Caco-2 (cell line): ENCODE measurements around the gene EHF. TPM values are rescaled to one million over a fixed set of nuclear protein-coding genes. Genes with fewer than 3 reads are reported as not detected.

ENCODE experiments used
- BruUV-seq: library from RNA; stranded (reverse); fragments of 400-500 nt; replicated peaks from 2 replicates; lab custom pipeline; 2021; lab: Mats Ljungman, UMichigan
- CTCF ChIA-PET: fragments of 300-600 bp; sonication (Branson Sonifier 250); formaldehyde crosslinking; loops from one replicate; lab custom pipeline; 2022; ENCODE audit warnings: antibody characterized with exemption; lab: Charles Lee
- POLR2A ChIA-PET: fragments of 300-600 bp; sonication (Branson Sonifier 250); formaldehyde crosslinking; loops from one replicate; lab custom pipeline; 2022; ENCODE audit warnings: antibody characterized with exemption; lab: Charles Lee
- DNase-seq, 2 experiments: peaks; one replicate each; pipeline versions ENCODE4 v3.0.0 to v3.0.0-alpha.2; 2020 to 2022
- H3K27me3 ChIP-seq: replicated peaks from 2 replicates; pipeline ENCODE4 v1.6.0; 2011; ENCODE audit warnings: low read length; ENCODE audit not compliant: control insufficient read depth, insufficient read depth
- H3K36me3 ChIP-seq: 2 replicates; pipeline ENCODE4 v1.5.1; 2011; ENCODE audit warnings: low read length; ENCODE audit not compliant: control insufficient read depth, insufficient read depth
- H3K4me1 ChIP-seq: fragments of 250-450 bp; sonication (Bioruptor Pico); 2 replicates; pipeline ENCODE4 v1.5.1; 2020; ENCODE audit warnings: mild to moderate bottlenecking
- H3K4me3 ChIP-seq: 2 replicates; pipeline ENCODE4 v1.5.1; 2011; ENCODE audit warnings: low read depth, mild to moderate bottlenecking, control low read depth, low read length
- H3K9me3 ChIP-seq: fragments of 250-450 bp; sonication (Bioruptor Pico); 2 replicates; pipeline ENCODE4 v1.5.1; 2020; ENCODE audit warnings: mild to moderate bottlenecking, moderate library complexity
- H3K27ac Mint-ChIP-seq: one replicate; pipeline ENCODE4 v1.8.0; 2022; ENCODE audit warnings: mixed read lengths; ENCODE audit not compliant: unreplicated experiment
- H3K27me3 Mint-ChIP-seq: one replicate; pipeline ENCODE4 v1.8.0; 2022; ENCODE audit warnings: mixed read lengths; ENCODE audit not compliant: insufficient read depth, unreplicated experiment
- H3K36me3 Mint-ChIP-seq: one replicate; pipeline ENCODE4 v1.8.0; 2022; ENCODE audit warnings: mild to moderate bottlenecking, mixed read lengths; ENCODE audit not compliant: insufficient read depth, unreplicated experiment
- H3K4me1 Mint-ChIP-seq: one replicate; pipeline ENCODE4 v1.8.0; 2022; ENCODE audit warnings: low read depth, mixed read lengths; ENCODE audit not compliant: unreplicated experiment
- H3K4me3 Mint-ChIP-seq: one replicate; pipeline ENCODE4 v1.8.0; 2022; ENCODE audit warnings: mild to moderate bottlenecking, moderate library complexity, mixed read lengths; ENCODE audit not compliant: unreplicated experiment
- H3K9me3 Mint-ChIP-seq: one replicate; pipeline ENCODE4 v1.8.0; 2022; ENCODE audit warnings: mixed read lengths; ENCODE audit not compliant: unreplicated experiment
- intact Hi-C: fragments of 100-400 bp; cut with micrococcal nuclease; formaldehyde crosslinking; loops from one replicate; pipeline ENCODE4 v1.10.0; 2022; ENCODE audit not compliant: unreplicated experiment
- total RNA-seq: library from RNA; stranded (reverse); gene quantifications from 2 replicates; pipeline ENCODE4 v1.2.3, GENCODE V29; 2022
- TF ChIP-seq, protein P1 (sequence below), 2 experiments: fragments of 200-600 bp in 1 of 2; IDR thresholded peaks; 1 replicate in 1 of 2; 2 replicates in 1 of 2; pipeline versions ENCODE4 v1.5.1 to v1.8.0; 2011 to 2022; ENCODE audit warnings: antibody characterized with exemption in 1 of 2, control low read depth in 1 of 2, inconsistent platforms in 1 of 2, low read depth in 1 of 2, low read length in 1 of 2, mild to moderate bottlenecking in 1 of 2, moderate library complexity in 1 of 2; ENCODE audit not compliant: insufficient read depth in 1 of 2, severe bottlenecking in 1 of 2, unreplicated experiment in 1 of 2

The EHF gene
- total RNA-seq, 1 experiment from 2014 or later, result 0.11 TPM

- H3K27me3 Mint-ChIP-seq, result no peaks in the 10 kb centered on the region
- peaks cover 58% of the 10 kb centered on the region for H3K4me1 ChIP-seq
- H3K27me3 ChIP-seq, result no peaks in the 10 kb centered on the region
- no peak for DNase-seq
- no TSS peak for BruUV-seq
- peaks cover 66% of the 10 kb centered on the region for H3K4me1 Mint-ChIP-seq
- TF ChIP-seq, protein P1, sequence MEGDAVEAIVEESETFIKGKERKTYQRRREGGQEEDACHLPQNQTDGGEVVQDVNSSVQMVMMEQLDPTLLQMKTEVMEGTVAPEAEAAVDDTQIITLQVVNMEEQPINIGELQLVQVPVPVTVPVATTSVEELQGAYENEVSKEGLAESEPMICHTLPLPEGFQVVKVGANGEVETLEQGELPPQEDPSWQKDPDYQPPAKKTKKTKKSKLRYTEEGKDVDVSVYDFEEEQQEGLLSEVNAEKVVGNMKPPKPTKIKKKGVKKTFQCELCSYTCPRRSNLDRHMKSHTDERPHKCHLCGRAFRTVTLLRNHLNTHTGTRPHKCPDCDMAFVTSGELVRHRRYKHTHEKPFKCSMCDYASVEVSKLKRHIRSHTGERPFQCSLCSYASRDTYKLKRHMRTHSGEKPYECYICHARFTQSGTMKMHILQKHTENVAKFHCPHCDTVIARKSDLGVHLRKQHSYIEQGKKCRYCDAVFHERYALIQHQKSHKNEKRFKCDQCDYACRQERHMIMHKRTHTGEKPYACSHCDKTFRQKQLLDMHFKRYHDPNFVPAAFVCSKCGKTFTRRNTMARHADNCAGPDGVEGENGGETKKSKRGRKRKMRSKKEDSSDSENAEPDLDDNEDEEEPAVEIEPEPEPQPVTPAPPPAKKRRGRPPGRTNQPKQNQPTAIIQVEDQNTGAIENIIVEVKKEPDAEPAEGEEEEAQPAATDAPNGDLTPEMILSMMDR (IDR thresholded peaks at IDR 0.05; ENCODE audit: insufficient read depth in 1 of 2, low read depth in 1 of 2, low read length in 1 of 2, severe bottlenecking in 1 of 2, unreplicated experiment in 1 of 2), result no peak
- H3K36me3 Mint-ChIP-seq, result no peaks in the 10 kb centered on the region
- ChIA-PET POLR2A (interaction anchor here (1.3 kb wide), 1 partner anchor 42 kb away, joined by 4 read pairs; no protein-coding TSS in a partner anchor), CTCF (interaction anchor here (0.6 kb wide), 1 partner anchor 12 kb away, joined by 4 read pairs; no protein-coding TSS in a partner anchor)
- H3K9me3 Mint-ChIP-seq, result peaks cover 14% of the 10 kb centered on the region
- no peak overlapping the region for H3K4me3 ChIP-seq
- peak overlapping the region; percentile 73 for H3K27ac Mint-ChIP-seq
- intact Hi-C loops, result loop anchor here (5.0 kb wide), 1 partner anchor 249 kb away; no protein-coding TSS in a partner anchor
- H3K4me3 Mint-ChIP-seq, result no peak overlapping the region
- H3K36me3 ChIP-seq, result no peaks in the 10 kb centered on the region
- no peaks in the 10 kb centered on the region for H3K9me3 ChIP-seq
These were observed 22.4 kb downstream of the EHF start for GRCh38 chr11:34643311-34643710.

DNA sequence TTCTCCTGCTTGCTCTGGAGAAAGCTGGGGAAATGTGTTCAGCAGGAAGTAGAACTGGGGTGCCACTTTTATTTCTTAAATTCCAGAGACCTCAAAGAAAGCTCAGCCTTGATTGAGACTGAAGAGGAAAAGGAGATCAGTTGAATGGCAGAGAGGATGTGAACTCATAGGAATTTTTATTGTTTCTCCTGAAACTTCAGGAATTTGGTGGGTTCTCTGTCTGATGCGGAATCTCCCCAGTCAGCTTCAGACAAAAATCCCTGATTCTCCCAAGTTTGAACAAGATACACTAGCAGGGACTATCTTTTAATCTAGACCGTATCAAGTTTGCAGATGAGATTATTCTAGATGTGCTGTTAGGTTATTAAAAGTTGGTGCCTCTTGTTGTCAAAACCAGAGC, 23.0 kb downstream of the EHF start:
- no peaks in the 10 kb centered on the region for H3K27me3 Mint-ChIP-seq
- ChIA-PET CTCF (interaction anchor here (0.6 kb wide), 1 partner anchor 11 kb away, joined by 4 read pairs; no protein-coding TSS in a partner anchor), POLR2A (interaction anchor here (1.3 kb wide), 1 partner anchor 43 kb away, joined by 4 read pairs; no protein-coding TSS in a partner anchor)
- BruUV-seq, result no TSS peak
- peaks cover 52% of the 10 kb centered on the region for H3K4me1 ChIP-seq
- TF ChIP-seq, protein P1 (IDR thresholded peaks at IDR 0.05; ENCODE audit: insufficient read depth in 1 of 2, low read depth in 1 of 2, low read length in 1 of 2, severe bottlenecking in 1 of 2, unreplicated experiment in 1 of 2), result no peak
- H3K36me3 Mint-ChIP-seq, result no peaks in the 10 kb centered on the region
- H3K27ac Mint-ChIP-seq, result peak overlapping the region; percentile 73
- intact Hi-C loops, result loop anchor here (5.0 kb wide), 1 partner anchor 248 kb away; no protein-coding TSS in a partner anchor
- H3K4me3 ChIP-seq, result no peak overlapping the region
- no peaks in the 10 kb centered on the region for H3K27me3 ChIP-seq
- H3K4me1 Mint-ChIP-seq, result peaks cover 64% of the 10 kb centered on the region
- H3K36me3 ChIP-seq, result no peaks in the 10 kb centered on the region
- H3K9me3 Mint-ChIP-seq, result peaks cover 14% of the 10 kb centered on the region
- no peaks in the 10 kb centered on the region for H3K9me3 ChIP-seq
- no peak for DNase-seq
- H3K4me3 Mint-ChIP-seq, result no peak overlapping the region

- no peaks in the 10 kb centered on the region for H3K27me3 Mint-ChIP-seq
- ChIA-PET CTCF (no interaction called here), POLR2A (no interaction called here)
- H3K36me3 Mint-ChIP-seq, result no peaks in the 10 kb centered on the region
- peaks cover 14% of the 10 kb centered on the region for H3K9me3 Mint-ChIP-seq
- intact Hi-C loops, result loop anchor here (5.0 kb wide), 1 partner anchor 247 kb away; no protein-coding TSS in a partner anchor
- H3K4me1 ChIP-seq, result peaks cover 43% of the 10 kb centered on the region
- TF ChIP-seq, protein P1 (IDR thresholded peaks at IDR 0.05; ENCODE audit: insufficient read depth in 1 of 2, low read depth in 1 of 2, low read length in 1 of 2, severe bottlenecking in 1 of 2, unreplicated experiment in 1 of 2), result no peak
- peak overlapping the region; percentile 10 for H3K27ac Mint-ChIP-seq
- H3K27me3 ChIP-seq, result no peaks in the 10 kb centered on the region
- no peak overlapping the region for H3K4me3 ChIP-seq
- DNase-seq, result no peak
- no peaks in the 10 kb centered on the region for H3K36me3 ChIP-seq
- H3K4me1 Mint-ChIP-seq, result peaks cover 55% of the 10 kb centered on the region
- BruUV-seq, result no TSS peak
- no peaks in the 10 kb centered on the region for H3K9me3 ChIP-seq
- H3K4me3 Mint-ChIP-seq, result no peak overlapping the region
These were observed 23.9 kb downstream of the EHF start for GRCh38 chr11:34644669-34645406.
